HPDE6-E6E7 (cell line): Measurements from ENCODE around the gene EFCAB10.

Experiments used
- DNase-seq: peaks from one replicate; pipeline ENCODE4 v3.0.0; 2011; ENCODE audit warnings: missing footprints; ENCODE audit errors: extremely low spot score

The EFCAB10 gene

GRCh38 chr7:105581066-105581811 lies at the start of gene EFCAB10:
EFCAB10 (minus strand) TSS chr7:105581493; CDS start chr7:105581463, 30 bp downstream.
- no peak for DNase-seq

GRCh38 chr7:105625986-105626385 lies 44.7 kb upstream of the EFCAB10 start:
- no peak for DNase-seq

GRCh38 chr7:105623906-105624305 lies 42.6 kb upstream of the EFCAB10 start:
- DNase-seq = no peak

- DNase-seq = no peak
Measured at GRCh38 chr7:105623378-105623777, 42.1 kb upstream of the EFCAB10 start.

- DNase-seq = no peak
Measured at GRCh38 chr7:105622106-105622731, 40.9 kb upstream of the EFCAB10 start.

DNA sequence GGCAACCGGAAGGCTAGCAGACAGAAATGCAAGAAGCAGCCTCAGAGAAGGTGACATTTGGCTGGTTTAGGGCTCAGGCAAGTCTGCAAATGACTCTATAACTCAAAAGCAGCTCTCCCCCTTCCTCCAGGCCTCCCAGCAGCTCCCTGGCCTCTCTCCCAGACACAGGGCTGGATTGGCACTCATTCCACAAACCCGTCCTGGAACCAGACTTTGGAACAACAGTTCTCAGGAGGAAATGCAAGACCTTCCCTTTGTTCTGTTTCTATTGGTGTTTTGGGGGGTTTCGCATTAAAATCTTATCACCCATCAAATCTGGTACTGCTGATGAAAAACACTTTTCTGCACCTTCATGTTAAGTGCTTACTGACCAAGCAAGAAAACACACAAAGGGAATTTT lies 40.3 kb upstream of the EFCAB10 start:
- DNase-seq = no peak

DNA sequence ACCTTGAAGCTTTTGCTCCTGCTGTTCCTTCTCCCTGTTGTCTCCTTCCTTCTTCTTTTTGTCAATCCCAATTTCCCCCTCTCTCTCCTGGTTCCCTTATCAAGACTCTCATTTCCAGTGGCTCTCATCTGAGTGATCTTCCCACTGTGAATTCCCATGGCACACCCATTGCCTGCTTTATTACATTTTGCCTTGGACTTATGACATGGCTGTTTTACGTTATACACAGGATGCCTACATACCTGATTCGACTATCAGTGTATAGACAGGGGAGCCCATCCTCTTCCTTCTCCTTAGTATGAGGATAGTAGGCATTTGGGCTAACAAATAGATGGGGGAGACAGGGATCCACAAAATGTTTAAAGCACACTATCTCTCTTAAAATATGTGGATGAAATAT lies 39.9 kb upstream of the EFCAB10 start:
- DNase-seq = no peak

DNA sequence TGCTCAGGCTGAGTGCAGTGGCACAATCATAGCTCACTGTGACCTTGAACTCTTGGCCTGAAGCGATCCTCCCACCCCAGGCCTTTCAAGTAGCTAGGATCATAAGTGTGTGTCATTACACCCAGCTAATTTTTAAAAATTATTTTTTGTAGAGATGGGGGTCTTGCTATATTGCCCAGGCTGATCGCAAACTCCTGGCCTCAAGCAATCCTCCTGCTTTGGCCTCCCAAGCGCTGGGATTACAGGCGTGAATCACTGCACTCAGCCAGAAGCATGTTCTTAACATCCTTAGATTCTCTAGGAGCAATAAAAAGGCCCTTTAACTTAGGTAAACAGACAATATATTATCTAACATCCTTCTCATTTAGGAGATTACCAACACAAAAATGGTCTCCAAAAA lies 38.3 kb upstream of the EFCAB10 start:
- DNase-seq = no peak

GRCh38 chr7:105618016-105618296 lies 36.7 kb upstream of the EFCAB10 start:
- DNase-seq = no peak

DNA sequence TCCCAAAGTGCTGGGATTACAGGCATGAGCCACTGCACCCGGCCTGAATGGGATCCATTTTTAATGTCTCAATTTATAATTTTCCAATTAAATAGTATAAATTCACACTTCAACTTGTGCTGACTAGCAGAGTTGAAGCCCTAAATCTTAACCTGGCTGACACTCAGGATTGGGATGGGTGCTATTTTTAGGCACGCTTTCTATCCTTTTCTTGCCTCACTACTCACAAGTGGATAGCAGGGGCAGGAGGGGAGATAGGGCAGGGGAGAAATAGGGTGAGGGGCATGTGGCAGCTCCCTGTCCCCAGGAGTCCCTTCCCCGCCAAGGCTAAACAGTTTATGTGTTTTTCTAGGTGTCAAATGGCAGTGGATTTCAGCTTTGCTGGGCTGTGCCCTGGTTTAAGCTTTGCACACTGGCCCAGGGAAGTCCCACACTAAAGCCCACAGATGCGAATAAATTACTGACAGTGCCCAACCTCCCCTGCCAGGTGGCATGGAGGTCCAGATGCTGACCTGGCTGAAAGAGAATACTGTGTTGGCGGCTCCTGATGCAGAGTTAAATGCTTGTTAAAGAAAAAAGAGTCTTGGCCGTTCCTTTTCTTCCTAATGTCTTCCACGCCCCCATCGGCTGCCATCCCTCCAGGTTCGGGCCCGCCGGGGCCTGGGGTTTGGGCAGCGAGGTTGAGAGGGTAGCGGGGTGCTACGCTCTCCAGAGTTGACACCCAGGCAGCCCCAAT lies 36.2 kb upstream of the EFCAB10 start:
- DNase-seq = no peak

GRCh38 chr7:105614341-105614840 lies 33.1 kb upstream of the EFCAB10 start:
- no peak for DNase-seq

GRCh38 chr7:105613611-105614330 lies 32.5 kb upstream of the EFCAB10 start:
- no peak for DNase-seq

DNA sequence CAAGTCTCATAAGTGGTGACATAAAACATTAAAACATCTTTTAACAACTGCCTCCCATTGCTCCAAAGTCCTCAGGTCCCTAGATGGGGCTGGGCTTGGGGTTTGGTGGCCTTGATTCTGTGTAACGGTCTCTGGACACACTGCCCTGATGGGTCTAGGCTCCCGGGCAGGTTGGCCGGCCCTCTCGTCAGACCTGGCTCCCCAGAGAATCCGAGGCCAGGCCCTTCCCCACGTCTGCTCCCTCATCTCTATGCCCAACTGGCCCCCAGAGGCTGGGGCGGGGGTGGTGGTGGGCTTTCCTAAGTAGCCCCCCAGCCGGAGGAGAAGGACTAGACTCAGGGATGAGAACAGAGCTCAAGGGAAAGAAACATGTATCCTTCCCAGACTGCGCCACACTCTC lies 31.5 kb upstream of the EFCAB10 start:
- DNase-seq = no peak

DNA sequence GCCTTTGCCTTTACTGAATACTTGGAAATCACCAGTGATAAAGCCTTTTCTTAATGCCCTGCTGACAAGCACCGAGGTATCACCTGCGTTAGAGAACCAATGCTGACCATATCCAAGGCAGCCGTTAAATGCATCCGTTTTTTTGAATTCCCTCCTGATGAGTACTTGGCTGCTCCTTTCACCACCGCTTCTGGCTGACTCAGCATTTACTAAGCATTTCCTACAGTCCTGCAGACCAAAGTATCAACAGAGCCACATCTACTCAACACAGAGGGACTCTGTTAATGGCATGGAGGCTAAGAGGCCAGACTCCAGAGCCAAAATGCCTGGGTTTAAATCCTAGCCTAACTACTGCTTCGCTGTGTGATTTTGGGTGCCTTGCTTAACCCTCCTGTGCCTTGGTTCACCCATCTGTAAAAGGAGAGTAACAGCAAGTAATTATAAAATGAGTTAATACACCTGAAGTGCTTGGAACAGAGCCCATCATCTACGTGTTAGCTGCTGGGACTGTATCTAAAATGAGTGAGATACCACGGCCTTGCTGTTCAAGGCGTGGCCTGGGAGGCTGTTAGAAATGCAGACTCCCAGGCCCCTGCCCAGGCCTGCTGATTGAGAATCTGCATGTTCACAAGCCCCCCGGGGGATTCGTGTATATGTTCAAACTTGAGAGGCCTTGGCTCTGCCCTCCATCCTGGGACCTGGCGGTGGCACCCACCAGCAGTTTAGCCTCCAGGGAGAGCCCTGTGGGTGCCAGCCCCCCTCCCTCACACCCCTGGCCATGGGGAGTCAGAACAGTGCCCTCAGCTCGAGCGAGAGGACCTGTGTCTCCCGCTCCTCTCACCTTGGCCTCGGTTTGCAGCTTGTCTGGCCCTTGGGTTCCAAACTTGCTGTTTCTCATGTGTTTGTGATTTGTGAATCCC lies 30.8 kb upstream of the EFCAB10 start:
- DNase-seq = no peak

- no peak for DNase-seq
Measured at GRCh38 chr7:105610165-105610930, 29.1 kb upstream of the EFCAB10 start.

- DNase-seq = no peak
Measured at GRCh38 chr7:105602325-105603305, 21.3 kb upstream of the EFCAB10 start.

GRCh38 chr7:105600720-105601550 lies 19.6 kb upstream of the EFCAB10 start:
- DNase-seq = no peak

GRCh38 chr7:105599551-105599950 lies 18.3 kb upstream of the EFCAB10 start:
- no peak for DNase-seq
